HL-60 (cell line): Measurements from ENCODE around the gene MPI.

ENCODE experiments used
- CTCF ChIP-seq: IDR thresholded peaks from one replicate; pipeline ENCODE4 v1.5.1; 2011; ENCODE audit warnings: low read length, control low read depth, inconsistent platforms; ENCODE audit not compliant: insufficient read depth
- GABPA ChIP-seq: IDR thresholded peaks from 2 replicates; pipeline ENCODE4 v1.6.1; 2012; ENCODE audit warnings: low read depth
- POLR2AphosphoS5 ChIP-seq: IDR thresholded peaks from 2 replicates; pipeline ENCODE4 v1.6.1; 2012; ENCODE audit warnings: low read depth
- SPI1 ChIP-seq: IDR thresholded peaks from 2 replicates; pipeline ENCODE4 v1.6.1; 2012; ENCODE audit warnings: low read depth, mild to moderate bottlenecking, borderline replicate concordance
- TF ChIP-seq, protein P1 (sequence below): IDR thresholded peaks from 2 replicates; pipeline ENCODE4 v1.6.1; 2012; ENCODE audit warnings: low read depth; ENCODE audit not compliant: insufficient replicate concordance

DNA sequence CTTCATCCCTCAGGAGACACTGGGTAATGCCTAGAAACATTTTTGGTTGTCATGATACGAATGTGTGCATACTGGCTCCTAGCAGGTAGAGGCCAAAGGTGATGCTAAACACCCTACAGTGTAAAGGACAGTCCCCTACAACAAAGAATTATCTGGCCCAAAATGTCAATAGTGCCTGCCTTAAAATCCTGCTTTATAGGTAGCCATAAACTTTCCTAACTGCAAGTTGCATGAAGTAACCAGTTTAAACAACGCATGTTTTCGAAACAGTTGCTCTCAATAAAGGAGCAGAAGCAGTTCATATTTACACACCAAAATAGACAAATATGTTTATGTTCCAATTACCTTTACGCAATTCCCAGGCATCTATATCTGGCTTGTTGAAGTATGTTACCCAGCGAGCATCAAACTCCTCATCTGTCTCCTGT lies 38.9 kb downstream of the MPI start:
- TF ChIP-seq CTCF (no peak), POLR2AphosphoS5 (no peak), SPI1 (no peak), GABPA (no peak)
- TF ChIP-seq, protein P1, sequence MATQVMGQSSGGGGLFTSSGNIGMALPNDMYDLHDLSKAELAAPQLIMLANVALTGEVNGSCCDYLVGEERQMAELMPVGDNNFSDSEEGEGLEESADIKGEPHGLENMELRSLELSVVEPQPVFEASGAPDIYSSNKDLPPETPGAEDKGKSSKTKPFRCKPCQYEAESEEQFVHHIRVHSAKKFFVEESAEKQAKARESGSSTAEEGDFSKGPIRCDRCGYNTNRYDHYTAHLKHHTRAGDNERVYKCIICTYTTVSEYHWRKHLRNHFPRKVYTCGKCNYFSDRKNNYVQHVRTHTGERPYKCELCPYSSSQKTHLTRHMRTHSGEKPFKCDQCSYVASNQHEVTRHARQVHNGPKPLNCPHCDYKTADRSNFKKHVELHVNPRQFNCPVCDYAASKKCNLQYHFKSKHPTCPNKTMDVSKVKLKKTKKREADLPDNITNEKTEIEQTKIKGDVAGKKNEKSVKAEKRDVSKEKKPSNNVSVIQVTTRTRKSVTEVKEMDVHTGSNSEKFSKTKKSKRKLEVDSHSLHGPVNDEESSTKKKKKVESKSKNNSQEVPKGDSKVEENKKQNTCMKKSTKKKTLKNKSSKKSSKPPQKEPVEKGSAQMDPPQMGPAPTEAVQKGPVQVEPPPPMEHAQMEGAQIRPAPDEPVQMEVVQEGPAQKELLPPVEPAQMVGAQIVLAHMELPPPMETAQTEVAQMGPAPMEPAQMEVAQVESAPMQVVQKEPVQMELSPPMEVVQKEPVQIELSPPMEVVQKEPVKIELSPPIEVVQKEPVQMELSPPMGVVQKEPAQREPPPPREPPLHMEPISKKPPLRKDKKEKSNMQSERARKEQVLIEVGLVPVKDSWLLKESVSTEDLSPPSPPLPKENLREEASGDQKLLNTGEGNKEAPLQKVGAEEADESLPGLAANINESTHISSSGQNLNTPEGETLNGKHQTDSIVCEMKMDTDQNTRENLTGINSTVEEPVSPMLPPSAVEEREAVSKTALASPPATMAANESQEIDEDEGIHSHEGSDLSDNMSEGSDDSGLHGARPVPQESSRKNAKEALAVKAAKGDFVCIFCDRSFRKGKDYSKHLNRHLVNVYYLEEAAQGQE, result no peak
